Stimulated activated CD8-positive, alpha-beta memory T cell treated with anti-CD3 and anti-CD28 coated beads, Interleukin-15, amount 100 ng/mL, for 1 hour (primary cell): ENCODE results near the gene USP31.

ENCODE experiments used
- DNase-seq: peaks from one replicate; pipeline ENCODE4 v3.0.0-alpha.2; 2020; ENCODE audit warnings: low read depth

USP31 gene

GRCh38 chr16:23061669-23062068 lies 87.6 kb downstream of the USP31 start:
- no peak for DNase-seq

- peak; percentile 22 for DNase-seq
Measured at GRCh38 chr16:23060458-23061320, 88.6 kb downstream of the USP31 start.

- no peak for DNase-seq
Measured at GRCh38 chr16:23059433-23059832, 89.8 kb downstream of the USP31 start.

GRCh38 chr16:23058576-23058975 lies 90.7 kb downstream of the USP31 start:
- no peak for DNase-seq

GRCh38 chr16:23057013-23057596 lies 92.1 kb downstream of the USP31 start:
- no peak for DNase-seq

GRCh38 chr16:23055481-23055880 lies 93.8 kb downstream of the USP31 start:
- DNase-seq, result no peak

- no peak for DNase-seq
Measured at GRCh38 chr16:23052908-23053580, 96.2 kb downstream of the USP31 start.

GRCh38 chr16:23052221-23052620 lies 97.0 kb downstream of the USP31 start:
- DNase-seq, result no peak

- DNase-seq, result no peak
Measured at GRCh38 chr16:23051587-23051986, 97.7 kb downstream of the USP31 start.

- no peak for DNase-seq
Measured at GRCh38 chr16:23048164-23048563, 101.1 kb downstream of the USP31 start.

- DNase-seq, result no peak
Measured at GRCh38 chr16:23045025-23045424, 104.2 kb downstream of the USP31 start.

GRCh38 chr16:23040246-23040645 lies 109.0 kb downstream of the USP31 start:
- no peak for DNase-seq

GRCh38 chr16:23039118-23039517 lies 110.1 kb downstream of the USP31 start:
- DNase-seq, result no peak

- DNase-seq, result no peak
Measured at GRCh38 chr16:23035240-23035639, 114.0 kb downstream of the USP31 start.

- no peak for DNase-seq
Measured at GRCh38 chr16:23031508-23032098, 117.6 kb downstream of the USP31 start.

GRCh38 chr16:23029733-23030420 lies 119.4 kb downstream of the USP31 start:
- DNase-seq, result no peak

- no peak for DNase-seq
Measured at GRCh38 chr16:23027386-23027785, 121.9 kb downstream of the USP31 start.

- DNase-seq, result no peak
Measured at GRCh38 chr16:23026784-23027362, 122.4 kb downstream of the USP31 start.

- DNase-seq, result no peak
Measured at GRCh38 chr16:23025692-23026307, 123.5 kb downstream of the USP31 start.

GRCh38 chr16:23024044-23024443 lies 125.2 kb downstream of the USP31 start:
- no peak for DNase-seq

GRCh38 chr16:23020084-23020483 lies 129.2 kb downstream of the USP31 start:
- DNase-seq, result no peak
